HG03066 (cell line): Measurements from ENCODE around the gene C22orf23.
"Not testable (repeated sequence)": the region's sequence is repeated elsewhere in the genome, so short reads cannot be mapped to it uniquely, and the experiment has no call there.

Experiments used
- ATAC-seq: cut with Tn5 transposase; IDR thresholded peaks from one replicate; pipeline ENCODE4 v1.9.1; 2021; ENCODE audit warnings: low read depth; ENCODE audit not compliant: unreplicated experiment

C22orf23 gene

GRCh38 chr22:37982938-37983859 lies 29.8 kb upstream of the C22orf23 start:
- ATAC-seq, result no peak

DNA sequence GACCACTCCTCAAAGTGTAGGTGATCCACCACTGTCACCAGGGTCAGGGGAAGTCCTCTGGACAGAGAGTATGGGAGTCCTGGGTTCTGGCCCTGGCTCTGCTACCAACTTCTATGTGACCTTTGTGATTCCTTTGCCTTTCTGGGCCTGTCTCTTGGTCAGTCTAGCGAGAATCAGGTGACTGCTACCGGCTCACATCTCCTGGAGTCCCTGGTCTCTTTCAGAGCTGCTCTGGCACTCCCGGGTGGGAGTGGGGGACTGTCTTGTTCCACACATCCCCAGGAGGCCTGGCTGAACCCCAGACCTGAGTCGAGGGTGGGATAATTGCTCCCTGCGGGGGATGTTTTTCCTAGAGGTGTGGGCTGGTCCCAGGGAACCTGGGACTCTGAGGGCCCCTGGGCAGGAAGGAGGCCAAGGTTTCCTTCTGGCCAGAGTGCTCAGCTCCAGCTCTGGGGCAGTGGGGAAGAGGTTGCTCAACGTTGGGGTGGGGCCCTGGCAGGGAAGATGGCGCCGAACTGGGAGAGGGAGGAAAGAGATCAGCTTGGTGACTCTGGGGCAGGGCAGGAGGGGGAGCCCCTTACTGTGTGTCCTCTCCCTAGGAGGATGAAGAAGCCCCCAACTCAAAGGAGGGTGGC lies 28.9 kb upstream of the C22orf23 start:
- no peak for ATAC-seq

DNA sequence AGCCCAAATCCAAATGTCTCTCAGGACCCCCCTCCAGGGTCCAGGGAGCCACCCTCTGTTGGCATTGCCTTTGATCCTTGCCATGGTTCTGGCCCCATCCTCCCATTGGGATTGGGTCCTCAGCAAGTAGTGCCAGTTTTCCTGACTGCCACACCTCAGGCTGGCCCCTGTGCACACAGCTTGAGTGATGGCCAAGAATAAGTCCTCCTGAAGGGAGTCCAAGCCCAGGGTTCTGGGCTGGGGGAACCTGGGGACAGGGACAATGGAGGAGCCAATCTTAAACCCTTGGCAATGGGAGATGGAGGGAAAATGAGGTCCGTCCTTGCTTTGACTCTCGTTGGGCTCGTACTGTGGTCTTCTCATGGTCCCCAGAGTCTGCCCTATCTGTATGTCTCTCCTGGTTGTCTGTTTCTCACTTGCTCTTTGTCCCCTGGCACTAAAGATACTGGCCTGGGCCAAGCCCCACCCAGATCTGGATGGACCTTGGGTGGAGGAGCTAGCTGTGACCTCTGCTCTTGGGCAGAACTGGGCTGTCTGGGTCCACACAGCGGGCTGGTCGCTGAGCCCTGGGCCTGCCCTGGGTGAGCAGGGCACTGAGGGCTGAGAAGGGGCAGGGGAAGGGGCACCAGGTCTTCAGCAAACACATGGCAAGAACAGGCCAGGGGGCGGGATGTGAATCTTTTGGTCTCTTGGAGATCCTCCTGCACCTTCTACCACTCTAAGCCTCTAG lies 28.0 kb upstream of the C22orf23 start:
- ATAC-seq, result no peak

- no peak for ATAC-seq
Observed at GRCh38 chr22:37979782-37980181, 26.4 kb upstream of the C22orf23 start.

GRCh38 chr22:37976547-37976946 lies 23.1 kb upstream of the C22orf23 start:
- no peak for ATAC-seq

GRCh38 chr22:37976022-37976421 lies 22.6 kb upstream of the C22orf23 start:
- ATAC-seq, result not testable (repeated sequence)

GRCh38 chr22:37975153-37975552 lies 21.8 kb upstream of the C22orf23 start:
- no peak for ATAC-seq

GRCh38 chr22:37973271-37974170 lies 20.1 kb upstream of the C22orf23 start:
- ATAC-seq, result no peak

DNA sequence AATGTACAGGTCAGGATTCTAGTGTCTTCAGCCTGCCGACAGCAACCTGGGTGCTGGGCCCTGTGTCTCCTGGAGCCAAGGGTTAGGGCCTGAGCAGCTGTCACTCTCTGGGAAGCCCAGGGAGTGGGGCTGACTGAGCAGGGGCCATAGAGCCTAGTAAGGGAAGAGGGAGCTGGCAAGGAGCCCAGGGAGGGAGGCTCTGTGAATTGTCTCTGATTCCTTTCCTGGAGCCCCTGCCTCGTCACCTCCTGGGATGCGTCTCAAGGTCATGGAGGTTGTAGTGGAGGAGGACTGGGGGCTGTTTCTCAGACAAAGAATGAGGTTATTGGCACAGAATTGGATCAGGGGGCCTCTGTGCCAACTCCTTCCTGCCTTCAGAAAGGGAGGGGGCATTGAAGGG lies 19.1 kb upstream of the C22orf23 start:
- ATAC-seq, result no peak

DNA sequence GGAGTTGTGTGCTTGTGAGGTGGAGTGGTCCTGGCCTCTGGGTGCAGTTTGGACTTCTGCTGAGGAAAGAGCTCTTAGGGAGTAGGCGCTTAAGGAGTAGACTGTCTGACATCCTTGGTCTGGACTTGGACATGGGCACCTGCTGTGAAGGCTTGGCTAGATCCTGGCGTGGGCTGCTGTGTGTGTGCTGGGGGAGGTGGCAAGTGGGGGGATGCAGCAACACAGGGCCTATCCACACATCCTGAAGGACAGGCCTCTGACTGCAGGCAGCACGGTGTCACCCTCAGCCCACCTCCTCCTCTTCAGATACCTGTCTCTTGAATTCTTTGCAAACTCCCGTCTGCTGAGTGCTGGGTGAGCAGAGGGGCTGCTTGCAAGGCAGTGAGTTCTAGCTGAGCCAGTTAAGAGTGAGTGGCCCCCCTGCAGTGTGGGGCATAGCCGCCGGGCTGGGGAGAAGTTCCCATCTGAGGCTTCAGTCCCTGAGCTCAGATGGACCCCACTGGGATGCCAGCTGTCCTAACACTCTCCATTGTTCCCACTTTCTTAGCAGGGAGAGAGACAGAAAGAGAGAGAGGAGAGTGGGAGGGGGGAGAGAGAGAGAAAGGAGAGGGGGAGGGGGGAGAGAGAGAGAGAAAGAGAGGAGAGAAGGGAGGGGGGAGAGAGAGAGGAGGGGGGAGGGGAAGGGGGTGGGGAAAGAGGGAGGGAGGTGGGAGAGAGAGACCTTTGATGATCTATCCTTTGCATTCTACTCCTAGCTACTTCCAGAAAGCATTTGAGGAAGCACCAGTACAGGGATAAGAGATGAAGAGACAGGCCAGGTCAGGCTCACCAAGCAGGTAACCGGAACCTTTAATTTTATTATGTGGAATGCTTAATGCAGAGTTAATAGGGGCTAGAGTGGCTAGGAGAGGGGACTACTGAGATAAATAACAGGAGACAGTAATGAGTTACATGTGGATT lies 18.4 kb upstream of the C22orf23 start:
- ATAC-seq, result no peak

GRCh38 chr22:37970864-37971263 lies 17.5 kb upstream of the C22orf23 start:
- ATAC-seq, result no peak

GRCh38 chr22:37968452-37969251 lies 15.3 kb upstream of the C22orf23 start:
- no peak for ATAC-seq

DNA sequence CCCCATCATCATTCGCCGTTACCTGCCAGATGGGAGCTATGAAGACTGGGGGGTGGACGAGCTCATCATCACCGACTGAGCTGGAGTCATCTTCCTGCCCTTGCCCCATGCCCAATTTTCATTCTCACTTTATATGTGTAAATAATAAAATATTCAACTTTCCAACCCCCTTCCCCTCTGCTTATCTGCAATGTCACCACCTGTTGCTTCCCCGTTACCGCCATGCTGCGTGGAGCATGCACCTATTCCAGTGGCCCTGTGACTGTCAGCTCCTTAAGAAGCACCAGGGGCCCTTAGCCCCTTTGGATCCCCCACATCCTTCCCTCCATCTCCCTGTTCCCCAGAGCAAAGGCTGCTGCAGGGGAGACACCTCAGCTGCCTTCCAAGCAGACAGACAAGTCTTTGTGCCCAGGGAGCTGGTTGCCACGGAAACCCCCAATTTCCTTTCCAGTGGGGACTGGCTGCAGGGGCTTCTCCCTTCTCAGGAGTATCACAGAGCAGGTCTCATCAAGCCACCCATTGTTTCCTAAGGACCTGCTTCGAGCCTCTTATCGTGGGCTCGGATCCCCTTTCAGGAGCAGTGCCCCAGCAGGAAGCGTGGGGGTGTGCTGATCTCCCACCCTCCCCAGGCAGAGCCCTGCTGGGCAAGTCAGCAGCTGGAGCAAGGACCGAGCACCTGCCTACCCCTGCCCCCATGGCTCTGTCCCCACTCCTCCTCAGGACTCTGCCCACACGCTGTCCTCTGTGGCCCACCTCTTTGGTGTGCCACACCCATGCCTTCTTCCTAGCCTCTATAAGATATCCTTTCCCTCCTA lies 14.4 kb upstream of the C22orf23 start:
- ATAC-seq, result no peak

- ATAC-seq, result no peak
Observed at GRCh38 chr22:37967147-37967546, 13.7 kb upstream of the C22orf23 start.

DNA sequence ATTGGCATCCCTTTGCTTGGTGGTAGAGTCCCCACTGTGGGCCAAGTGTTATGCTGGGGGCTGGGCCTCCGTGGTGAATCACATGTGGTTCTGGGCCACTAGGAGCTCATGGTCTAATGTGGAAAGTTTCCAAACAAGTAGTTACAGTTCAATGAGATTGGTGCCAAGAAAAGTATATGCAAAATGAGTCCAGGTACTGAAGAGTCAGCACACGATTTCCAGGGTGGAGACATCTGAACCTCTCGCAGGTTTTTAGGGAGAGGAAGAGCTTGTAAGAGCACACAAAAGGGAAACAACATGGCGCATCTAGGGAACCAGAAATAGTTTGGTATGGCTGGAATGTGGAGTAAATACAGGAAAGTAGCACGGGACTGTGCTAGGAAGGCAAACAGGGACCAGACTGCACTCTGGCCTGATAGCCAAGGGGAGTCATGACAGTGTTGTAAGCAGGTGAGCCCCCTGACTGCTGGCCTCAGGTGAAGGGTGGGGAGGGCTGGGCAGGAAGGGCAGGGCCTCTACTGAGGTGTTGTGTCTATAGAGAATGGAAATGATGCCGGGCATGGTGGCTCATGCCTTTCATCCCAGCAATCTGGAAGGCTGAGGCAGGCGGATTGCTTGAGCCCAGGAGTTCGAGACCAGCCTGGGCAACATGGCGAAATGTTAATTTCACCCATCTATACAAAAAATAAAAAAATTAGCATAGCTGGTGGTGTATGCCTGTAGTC lies 12.7 kb upstream of the C22orf23 start:
- no peak for ATAC-seq

GRCh38 chr22:37961062-37961461 lies 7.7 kb upstream of the C22orf23 start:
- ATAC-seq, result no peak
